Measurements from ENCODE around the gene RALGAPB.

DNA sequence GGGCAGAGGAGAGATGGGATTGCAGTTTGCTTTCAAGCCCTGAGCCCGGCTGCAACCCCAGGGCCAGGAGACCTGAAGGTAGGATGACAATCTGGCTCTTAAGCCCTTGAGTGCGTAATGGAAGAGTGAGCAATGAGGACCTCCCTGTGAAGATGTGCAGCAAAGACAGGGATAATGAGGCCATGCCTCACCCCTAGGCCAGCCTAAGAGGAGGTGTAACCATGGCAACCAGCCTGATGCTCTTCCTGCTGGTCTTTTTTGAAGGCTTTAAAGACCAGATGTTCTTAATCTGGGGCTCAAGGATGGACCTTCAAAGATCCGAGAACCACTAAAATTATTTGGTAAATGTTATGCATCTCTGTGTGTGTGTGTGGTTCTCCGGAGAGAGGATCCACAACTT is 137.2 kb downstream of the RALGAPB start:
- no peak for TF ChIP-seq POLR2A (IDR thresholded peaks at IDR 0.05; ENCODE audit: low read length)
- TF ChIP-seq GATA1 (IDR thresholded peaks at IDR 0.05; ENCODE audit: low read depth, low read length), result no peak

Measured in erythroblast (primary cell).